Activated CD4-positive, alpha-beta T cell treated with anti-CD3 and anti-CD28 coated beads, Interleukin-2, amount 50 U/mL, for 4 hours (primary cell): ENCODE data around the gene PKP3.
A peak's percentile ranks its signal among the peaks of the same experiment; 100 is the strongest.
"Not testable (repeated sequence)": the region's sequence is repeated elsewhere in the genome, so short reads cannot be mapped to it uniquely, and the experiment has no call there.

ENCODE experiments used
- DNase-seq, 2 experiments: peaks; one replicate each; pipeline ENCODE4 v3.0.0-alpha.2; 2020

PKP3 gene

DNA sequence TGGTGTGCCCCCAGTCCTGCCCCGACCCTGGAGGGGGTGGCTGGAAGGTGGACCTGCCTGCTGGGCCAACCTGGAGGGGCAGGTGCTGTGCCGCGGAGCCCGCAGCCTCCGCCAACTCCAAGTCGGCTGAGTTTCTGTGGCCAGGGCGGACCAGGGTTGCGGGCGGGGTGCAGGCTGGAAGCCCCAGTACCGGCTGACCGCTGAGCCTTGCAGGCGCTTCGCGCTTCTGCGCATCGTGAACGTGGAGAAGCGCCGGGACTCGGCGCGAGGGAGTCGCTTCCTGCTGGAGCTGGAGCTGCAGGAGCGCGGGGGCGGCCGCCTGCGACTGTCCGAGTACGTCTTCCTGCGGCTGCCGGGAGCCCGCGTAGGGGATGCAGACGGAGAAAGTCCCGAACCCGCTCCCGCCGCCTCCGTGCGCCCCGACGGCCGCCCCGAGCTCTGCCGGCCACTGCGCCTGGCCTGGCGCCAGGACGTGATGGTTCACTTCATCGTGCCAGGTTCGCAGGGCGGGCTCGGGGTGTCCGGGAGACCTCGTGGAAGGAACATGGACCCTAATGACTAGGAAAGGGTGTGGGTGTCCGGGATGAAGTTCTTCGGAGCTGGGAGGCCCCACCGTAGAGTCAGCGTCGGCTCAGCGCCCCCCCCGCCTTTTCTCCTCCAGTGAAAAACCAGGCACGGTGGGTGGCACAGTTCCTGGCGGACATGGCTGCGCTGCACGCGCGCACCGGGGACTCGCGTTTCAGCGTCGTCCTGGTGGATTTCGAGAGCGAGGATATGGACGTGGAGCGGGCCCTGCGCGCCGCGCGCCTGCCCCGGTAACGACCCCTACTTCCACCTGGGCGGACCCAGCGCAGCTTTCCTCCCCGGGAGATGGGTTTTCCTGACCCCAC, 14.6 kb upstream of the PKP3 start:
- no peak for DNase-seq

- no peak for DNase-seq
These were observed 13.9 kb upstream of the PKP3 start for GRCh38 chr11:380095-380480.

GRCh38 chr11:380491-380890, 13.5 kb upstream of the PKP3 start:
- DNase-seq, result no peak

- DNase-seq, result no peak
These were observed 13.0 kb upstream of the PKP3 start for GRCh38 chr11:380996-381395.

GRCh38 chr11:381501-382072, 12.4 kb upstream of the PKP3 start:
- no peak for DNase-seq

DNA sequence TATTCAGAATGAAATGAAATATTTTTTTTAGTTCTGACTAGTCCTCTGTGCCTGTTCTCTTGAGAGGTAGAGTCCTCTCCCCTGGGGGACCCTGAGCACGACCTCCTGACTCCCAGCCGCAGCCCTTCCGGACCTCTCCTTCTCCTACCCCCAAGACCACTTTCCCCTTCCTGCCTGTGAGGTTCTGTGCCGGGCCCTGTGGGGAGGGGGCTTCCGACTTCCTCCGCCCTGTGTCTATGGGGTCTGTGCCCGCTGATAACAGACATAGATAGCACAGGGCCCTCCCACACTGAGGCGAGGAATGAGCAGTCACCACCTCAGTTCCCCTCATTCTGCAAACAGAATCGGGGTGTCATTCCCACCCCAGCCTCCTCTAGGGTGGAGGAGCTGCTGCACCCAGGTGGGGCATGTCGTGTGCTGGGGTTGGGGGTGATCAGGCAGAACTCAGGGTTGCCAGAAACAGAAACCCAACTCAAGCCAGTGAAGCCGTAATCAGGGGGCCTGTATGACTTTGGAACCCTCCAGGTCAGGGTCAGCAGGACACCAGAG, 11.9 kb upstream of the PKP3 start:
- no peak for DNase-seq

- no peak for DNase-seq
These were observed 10.6 kb upstream of the PKP3 start for GRCh38 chr11:383431-383830.

GRCh38 chr11:384511-384910, 9.5 kb upstream of the PKP3 start:
- no peak for DNase-seq

- no peak for DNase-seq
These were observed 8.2 kb upstream of the PKP3 start for GRCh38 chr11:385594-386351.

DNA sequence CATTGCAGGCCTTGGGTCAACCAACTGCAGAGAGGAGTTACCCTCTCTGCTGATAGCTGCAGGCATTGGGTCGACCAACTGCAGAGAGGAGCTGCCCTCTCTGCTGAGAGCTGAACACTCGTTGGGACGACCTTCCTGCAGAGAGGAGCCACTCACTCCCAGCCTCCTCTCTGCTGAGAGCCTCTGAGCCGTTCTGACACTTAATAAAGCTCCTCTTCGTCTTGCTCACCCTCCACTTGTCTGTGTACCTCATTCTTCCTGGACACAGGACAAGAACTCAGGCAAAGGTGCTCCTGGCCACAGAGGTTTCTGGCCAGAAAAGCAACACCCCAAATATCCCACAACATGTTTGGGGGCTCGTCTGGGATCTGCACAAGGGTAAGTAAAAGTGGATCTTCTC, 7.5 kb upstream of the PKP3 start:
- no peak for DNase-seq

- DNase-seq, result no peak
These were observed 6.7 kb upstream of the PKP3 start for GRCh38 chr11:387193-387793.

GRCh38 chr11:389369-389768, 4.6 kb upstream of the PKP3 start:
- DNase-seq, result not testable (repeated sequence)

DNA sequence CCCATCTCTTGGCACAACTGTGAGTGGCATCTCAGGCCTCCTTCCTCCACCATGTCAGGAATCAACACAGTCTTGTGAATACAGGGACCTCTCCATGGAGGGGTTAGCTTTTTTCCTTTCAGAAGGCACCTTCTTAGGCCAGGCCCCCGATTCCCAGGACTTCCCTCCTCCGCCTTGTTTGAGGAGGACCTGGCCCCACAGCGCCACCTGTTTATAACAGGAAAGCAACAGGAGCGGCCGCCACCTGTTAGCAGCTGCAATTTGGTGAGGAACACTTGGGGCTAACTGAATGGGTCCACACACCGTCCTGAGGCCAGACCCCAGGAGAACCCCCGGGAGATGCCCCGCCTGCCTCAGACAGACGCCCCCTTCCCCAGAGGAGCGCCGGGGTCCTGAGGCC, 3.8 kb upstream of the PKP3 start:
- DNase-seq, result no peak

DNA sequence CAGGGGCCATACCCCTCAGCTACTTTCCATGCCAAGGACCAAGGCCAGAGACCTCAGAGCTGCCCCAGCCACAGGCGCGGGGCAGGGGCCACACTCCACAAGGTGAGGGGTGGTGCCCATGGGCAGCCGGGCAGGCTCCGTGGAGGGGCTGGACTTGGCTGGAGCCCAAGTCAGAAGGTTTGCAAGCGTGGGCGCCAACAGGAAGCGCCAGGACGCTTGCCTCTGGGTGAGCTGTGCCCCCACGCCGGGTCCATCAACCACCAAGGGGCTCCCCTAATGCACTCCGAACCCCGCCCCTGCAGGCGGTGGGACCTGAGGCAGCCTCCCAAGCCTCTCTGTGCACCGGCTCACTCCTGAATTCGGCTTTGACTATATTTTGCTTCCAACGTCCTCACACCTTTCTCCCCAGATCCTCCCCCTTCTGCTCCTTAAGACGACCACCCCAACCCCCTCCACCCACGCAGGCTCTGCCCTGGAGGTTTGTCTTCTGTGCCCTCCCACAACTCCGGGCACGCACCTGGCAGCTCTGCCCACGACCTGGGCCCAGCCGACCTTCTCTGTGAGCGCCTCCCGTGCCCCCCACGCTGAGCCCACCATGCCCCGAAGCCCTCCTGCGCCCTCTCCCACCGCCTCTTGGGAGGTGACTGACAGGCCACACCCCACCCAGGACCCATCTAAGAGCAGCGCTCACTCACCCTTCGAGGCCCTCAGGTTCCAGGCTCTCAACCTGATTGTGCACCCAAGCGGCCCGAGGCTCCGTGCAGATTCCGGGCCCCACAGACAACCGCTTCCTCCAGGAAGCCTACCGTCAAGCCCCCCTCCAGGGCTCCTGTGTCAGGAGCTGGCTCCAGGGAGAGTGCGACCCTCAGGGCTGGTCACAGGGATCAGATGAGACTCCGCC, 2.6 kb upstream of the PKP3 start:
- no peak for DNase-seq

DNA sequence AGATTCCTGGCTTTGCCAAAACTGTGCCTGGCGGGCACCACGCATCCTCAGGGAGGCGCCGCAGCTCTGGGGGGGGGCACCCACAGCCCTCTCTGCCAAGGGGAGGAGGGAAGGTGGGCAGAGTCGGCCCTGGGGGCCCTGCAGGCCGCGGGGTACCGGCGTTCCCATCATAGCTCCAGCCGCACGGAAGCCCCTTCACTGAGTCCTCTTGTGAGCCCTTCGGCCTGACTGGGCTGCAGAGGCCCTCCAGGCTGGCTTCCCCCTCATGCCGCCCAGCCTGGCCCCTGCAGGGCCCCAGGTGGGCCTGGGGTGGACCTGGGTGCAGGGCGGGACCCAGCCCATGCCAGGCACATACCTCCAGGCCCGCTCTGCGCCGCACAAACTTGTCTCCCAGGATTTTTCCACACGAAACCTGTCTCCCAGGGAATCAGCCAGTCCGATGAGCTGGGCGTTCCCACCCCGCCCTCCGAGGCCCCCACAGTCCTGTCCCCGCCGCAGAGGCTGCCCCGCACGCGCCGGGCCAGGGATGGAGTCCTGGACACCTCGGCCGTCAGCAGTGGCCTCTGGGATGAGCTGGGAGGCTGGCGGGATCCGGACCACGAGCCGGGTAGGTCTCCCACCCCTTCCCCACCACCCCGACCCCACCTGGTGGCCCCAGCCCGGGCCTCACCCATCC, 1.8 kb upstream of the PKP3 start:
- DNase-seq, result no peak

GRCh38 chr11:393219-394033, 583 bp upstream of the PKP3 start:
- DNase-seq, result peak; percentile 38 to 40

- DNase-seq, result no peak
These were observed 1.0 kb downstream of the PKP3 start for GRCh38 chr11:394858-395655.

DNA sequence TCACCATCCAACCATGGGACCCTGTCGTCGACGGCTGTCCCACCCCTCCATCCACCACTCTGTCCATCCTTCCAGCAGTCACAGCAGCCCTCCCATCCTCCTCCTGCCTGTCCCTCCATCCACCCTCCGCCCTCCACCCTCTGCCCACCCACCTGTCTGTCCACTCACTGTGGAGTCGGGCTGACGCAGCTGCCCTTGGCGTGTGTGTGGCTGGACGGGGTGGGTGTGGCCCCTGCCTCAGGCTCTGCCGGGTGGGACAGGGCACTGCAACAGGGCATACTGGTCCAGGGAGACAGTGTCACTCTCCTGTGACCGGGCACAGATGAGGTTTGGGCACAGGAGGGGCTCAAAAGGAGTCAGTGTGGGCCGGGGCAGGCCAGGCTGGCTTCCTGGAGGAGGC, 1.9 kb downstream of the PKP3 start:
- no peak for DNase-seq

DNA sequence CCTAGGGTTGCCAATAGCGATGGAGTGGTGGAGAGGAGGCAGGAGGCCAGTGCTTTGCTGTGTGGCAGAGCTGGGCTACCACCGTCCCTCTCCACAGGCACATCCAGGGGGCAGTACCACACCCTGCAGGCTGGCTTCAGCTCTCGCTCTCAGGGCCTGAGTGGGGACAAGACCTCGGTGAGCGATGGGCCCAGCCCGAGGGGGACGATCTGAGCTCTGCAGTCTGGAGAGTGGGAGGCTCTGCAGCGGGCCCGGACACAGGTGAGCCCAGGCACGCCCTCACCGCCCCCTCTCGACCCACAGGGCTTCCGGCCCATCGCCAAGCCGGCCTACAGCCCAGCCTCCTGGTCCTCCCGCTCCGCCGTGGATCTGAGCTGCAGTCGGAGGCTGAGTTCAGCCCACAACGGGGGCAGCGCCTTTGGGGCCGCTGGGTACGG, 2.5 kb downstream of the PKP3 start:
- DNase-seq, result no peak
